ENCODE results near the gene GRIA4.

- TF ChIP-seq CTCF (IDR thresholded peaks at IDR 0.05) (no peak), POLR2A (IDR thresholded peaks at IDR 0.05) (no peak)
Measured at GRCh38 chr11:105723269-105723668, 113.4 kb downstream of the GRIA4 start.
